Upper lobe of left lung (tissue), 6 donors: ENCODE results near the gene STAC3. TPM values are rescaled to one million over a fixed set of nuclear protein-coding genes. Genes with fewer than 3 reads are reported as not detected.

Experiments used
- ATAC-seq, 2 donors: fragments of 200-7000 bp; cut with Tn5 transposase; one replicate each; pipeline ENCODE4 v1.9.1; 2022; ENCODE audit warnings: mild to moderate bottlenecking in 2 of 2, moderate library complexity in 2 of 2; ENCODE audit not compliant: low FRiP score in 2 of 2
- DNase-seq, 2 donors: peaks; one replicate each; pipeline ENCODE4 v3.0.0-alpha.2; 2019 to 2020
- H3K27ac ChIP-seq, 4 donors: fragments of 200-600 bp; sonication (generic); one replicate each; pipeline ENCODE4 v1.5.1; 2016 to 2019
- H3K27me3 ChIP-seq, 4 donors: fragments of 200-600 bp; sonication (generic); one replicate each; pipeline ENCODE4 v1.5.1; 2017 to 2019
- H3K36me3 ChIP-seq, 4 donors: fragments of 200-600 bp; sonication (generic); one replicate each; pipeline ENCODE4 v1.5.1; 2016 to 2019
- H3K4me1 ChIP-seq, 4 donors: fragments of 200-600 bp; sonication (generic); one replicate each; pipeline ENCODE4 v1.5.1; 2018 to 2019
- H3K4me3 ChIP-seq, 4 donors: fragments of 200-600 bp; sonication (generic); one replicate each; pipeline ENCODE4 v1.5.1; 2017 to 2019; ENCODE audit warnings: mild to moderate bottlenecking in 2 of 4, moderate library complexity in 1 of 4
- H3K9me3 ChIP-seq, 4 donors: fragments of 200-600 bp; sonication (generic); one replicate each; pipeline ENCODE4 v1.5.1; 2018 to 2019
- EP300 ChIP-seq, 4 donors: sonication (generic); formaldehyde crosslinking; IDR thresholded peaks; one replicate each; pipeline ENCODE4 v1.5.1; 2017; ENCODE audit warnings: antibody characterized with exemption in 4 of 4, control low read depth in 2 of 4
- POLR2A ChIP-seq, 4 donors: fragments of 450-650 bp; IDR thresholded peaks; one replicate each; pipeline ENCODE4 v1.5.1; 2016 to 2017; ENCODE audit warnings: antibody characterized with exemption in 4 of 4, mild to moderate bottlenecking in 2 of 4
- POLR2AphosphoS5 ChIP-seq, 2 donors: sonication (generic); formaldehyde crosslinking; IDR thresholded peaks; one replicate each; pipeline ENCODE4 v1.5.1; 2017; ENCODE audit warnings: antibody characterized with exemption in 2 of 2
- WGBS, 2 donors: methylation state at CpG; one replicate each; pipeline ENCODE4 v1.1.5; 2017 to 2018; 5-methylcytosine and 5-hydroxymethylcytosine counted together
- total RNA-seq, 6 donors: library from RNA; depleted of rRNA in 4 of 6; stranded (reverse); fragments of >200 nt in 4 of 6; gene quantifications; one replicate each; pipeline versions ENCODE4 v1.1.0 to v1.2.1, GENCODE V29; 2016 to 2021
- TF ChIP-seq, protein P1 (sequence below), 6 experiments: fragments of 450-650 bp in 4 of 6; fragments of 200-600 bp in 2 of 6; sonication (generic) in 2 of 6; IDR thresholded peaks; one replicate each; pipeline ENCODE4 v1.5.1; 2016 to 2019; ENCODE audit warnings: antibody characterized with exemption in 6 of 6
- donor health status: DM: no; HTN: no; CAD: no; lungs with moderate emphysema.
- donor health status: DM: no; HTN: yes; CAD: no; lungs with severe emphysema.

The STAC3 gene
- total RNA-seq, 6 donors from 2014 or later, result 4.3 to 10.5 (median 5.6) TPM

GRCh38 chr12:57214398-57214781, 36.6 kb downstream of the STAC3 start:
- Histone ChIP-seq H3K4me1 (peaks cover 31 to 53% (median 33%) of the 10 kb centered on the region in 4 donors), H3K27me3 (peaks cover 2 to 40% (median 26%) of the 10 kb centered on the region in 4 donors), H3K27ac (no peak overlapping the region), H3K9me3 (no peaks in the 10 kb centered on the region), H3K36me3 (peaks cover 0 to 26% (median 11%) of the 10 kb centered on the region in 4 donors), H3K4me3 (no peak overlapping the region)
- no peak for TF ChIP-seq POLR2A (IDR thresholded peaks at IDR 0.05)
- TF ChIP-seq, protein P1, sequence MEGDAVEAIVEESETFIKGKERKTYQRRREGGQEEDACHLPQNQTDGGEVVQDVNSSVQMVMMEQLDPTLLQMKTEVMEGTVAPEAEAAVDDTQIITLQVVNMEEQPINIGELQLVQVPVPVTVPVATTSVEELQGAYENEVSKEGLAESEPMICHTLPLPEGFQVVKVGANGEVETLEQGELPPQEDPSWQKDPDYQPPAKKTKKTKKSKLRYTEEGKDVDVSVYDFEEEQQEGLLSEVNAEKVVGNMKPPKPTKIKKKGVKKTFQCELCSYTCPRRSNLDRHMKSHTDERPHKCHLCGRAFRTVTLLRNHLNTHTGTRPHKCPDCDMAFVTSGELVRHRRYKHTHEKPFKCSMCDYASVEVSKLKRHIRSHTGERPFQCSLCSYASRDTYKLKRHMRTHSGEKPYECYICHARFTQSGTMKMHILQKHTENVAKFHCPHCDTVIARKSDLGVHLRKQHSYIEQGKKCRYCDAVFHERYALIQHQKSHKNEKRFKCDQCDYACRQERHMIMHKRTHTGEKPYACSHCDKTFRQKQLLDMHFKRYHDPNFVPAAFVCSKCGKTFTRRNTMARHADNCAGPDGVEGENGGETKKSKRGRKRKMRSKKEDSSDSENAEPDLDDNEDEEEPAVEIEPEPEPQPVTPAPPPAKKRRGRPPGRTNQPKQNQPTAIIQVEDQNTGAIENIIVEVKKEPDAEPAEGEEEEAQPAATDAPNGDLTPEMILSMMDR (IDR thresholded peaks at IDR 0.05), result peak; percentile 60 to 71 (median 70)
- 2 to 6% methylated on average over 14 of the region's 14 CpGs for WGBS, 2 donors
- ATAC-seq (peak; percentile 59 to 64), DNase-seq (peak; percentile 65 to 73)

- TF ChIP-seq POLR2AphosphoS5 (IDR thresholded peaks at IDR 0.05), result no peak
- TF ChIP-seq POLR2A (IDR thresholded peaks at IDR 0.05), result no peak
- TF ChIP-seq EP300 (IDR thresholded peaks at IDR 0.05), result no peak
- TF ChIP-seq, protein P1 (IDR thresholded peaks at IDR 0.05), result no peak
- WGBS, 2 donors, result 43 to 51% methylated on average over 4 of the region's 4 CpGs
- DNase-seq, result no peak
- peaks cover 31 to 53% (median 33%) of the 10 kb centered on the region in 4 donors for H3K4me1 ChIP-seq
- no peak for ATAC-seq
- H3K36me3 ChIP-seq, result peaks cover 0 to 31% (median 13%) of the 10 kb centered on the region in 4 donors
- peaks cover 2 to 36% (median 24%) of the 10 kb centered on the region in 4 donors for H3K27me3 ChIP-seq
- no peak overlapping the region for H3K27ac ChIP-seq
- H3K4me3 ChIP-seq, result no peak overlapping the region
- no peaks in the 10 kb centered on the region for H3K9me3 ChIP-seq
These were observed 37.1 kb downstream of the STAC3 start for GRCh38 chr12:57213763-57214397.

GRCh38 chr12:57213058-57213715, 37.8 kb downstream of the STAC3 start:
- peaks cover 2 to 33% (median 22%) of the 10 kb centered on the region in 4 donors for H3K27me3 ChIP-seq
- peak; percentile 91 to 92 for DNase-seq
- H3K27ac ChIP-seq, result no peak overlapping the region
- H3K36me3 ChIP-seq, result peaks cover 0 to 37% (median 16%) of the 10 kb centered on the region in 4 donors
- H3K4me1 ChIP-seq, result peaks cover 31 to 53% (median 33%) of the 10 kb centered on the region in 4 donors
- WGBS, 2 donors, result 4 to 5% methylated on average over 16 of the region's 16 CpGs
- H3K4me3 ChIP-seq, result no peak overlapping the region
- TF ChIP-seq, protein P1 (IDR thresholded peaks at IDR 0.05), result peak; percentile 84 to 97 (median 90)
- no peak for TF ChIP-seq POLR2A (IDR thresholded peaks at IDR 0.05)
- TF ChIP-seq EP300 (IDR thresholded peaks at IDR 0.05), result no peak
- peak; percentile 85 to 89 for ATAC-seq
- no peaks in the 10 kb centered on the region for H3K9me3 ChIP-seq

DNA sequence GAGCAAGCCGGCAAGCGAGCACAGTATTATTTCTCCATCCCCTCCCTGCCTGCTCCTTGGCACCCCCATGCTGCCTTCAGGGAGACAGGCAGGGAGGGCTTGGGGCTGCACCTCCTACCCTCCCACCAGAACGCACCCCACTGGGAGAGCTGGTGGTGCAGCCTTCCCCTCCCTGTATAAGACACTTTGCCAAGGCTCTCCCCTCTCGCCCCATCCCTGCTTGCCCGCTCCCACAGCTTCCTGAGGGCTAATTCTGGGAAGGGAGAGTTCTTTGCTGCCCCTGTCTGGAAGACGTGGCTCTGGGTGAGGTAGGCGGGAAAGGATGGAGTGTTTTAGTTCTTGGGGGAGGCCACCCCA, 38.3 kb downstream of the STAC3 start:
- Histone ChIP-seq H3K27me3 (peaks cover 2 to 28% (median 18%) of the 10 kb centered on the region in 4 donors), H3K9me3 (no peaks in the 10 kb centered on the region), H3K27ac (no peak overlapping the region), H3K4me3 (no peak overlapping the region), H3K36me3 (peaks cover 0 to 42% (median 18%) of the 10 kb centered on the region in 4 donors), H3K4me1 (peaks cover 30 to 52% (median 33%) of the 10 kb centered on the region in 4 donors)
- ATAC-seq, result no peak
- WGBS, 2 donors, result 73 to 85% methylated on average over 7 of the region's 7 CpGs
- peak in 1 of 2 donors; percentile 14 for DNase-seq
- TF ChIP-seq POLR2A (IDR thresholded peaks at IDR 0.05), result no peak
- TF ChIP-seq EP300 (IDR thresholded peaks at IDR 0.05), result no peak
- TF ChIP-seq, protein P1 (IDR thresholded peaks at IDR 0.05), result no peak
- no peak for TF ChIP-seq POLR2AphosphoS5 (IDR thresholded peaks at IDR 0.05)
